HEK293T (cell line): ENCODE results near the gene KCNH1.

Experiments used
- CTCF ChIA-PET: fragments of 350-600 bp; formaldehyde crosslinking; extraction: SDS; loops from one replicate; lab custom pipeline; 2021; ENCODE audit warnings: antibody characterized with exemption, inconsistent platforms; lab: Yijun Ruan, JAX
- POLR2A ChIA-PET: fragments of 350-600 bp; formaldehyde crosslinking; extraction: SDS; loops from one replicate; lab custom pipeline; 2020; ENCODE audit warnings: antibody characterized with exemption, inconsistent platforms; lab: Yijun Ruan, JAX
- DNase-seq: peaks from one replicate; pipeline ENCODE4 v3.0.0; 2012; ENCODE audit warnings: mixed read lengths; ENCODE audit errors: extremely low spot score
- ARNT ChIP-seq: fragments of 450-650 bp; IDR thresholded peaks from 2 replicates; pipeline ENCODE4 v1.6.1; 2017; ENCODE audit warnings: mild to moderate bottlenecking
- BHLHE40 ChIP-seq: fragments of 450-650 bp; IDR thresholded peaks from 2 replicates; pipeline ENCODE4 v1.6.1; 2016; ENCODE audit warnings: mild to moderate bottlenecking, moderate library complexity, borderline replicate concordance
- CTBP1 ChIP-seq: fragments of 450-650 bp; IDR thresholded peaks from 2 replicates; pipeline ENCODE4 v1.6.1; 2016; ENCODE audit warnings: borderline replicate concordance
- ELF4 ChIP-seq: fragments of 450-650 bp; IDR thresholded peaks from 2 replicates; pipeline ENCODE4 v1.6.1; 2017; ENCODE audit warnings: antibody characterized with exemption
- FOXA1 ChIP-seq: fragments of 450-650 bp; IDR thresholded peaks from 2 replicates; pipeline ENCODE4 v1.6.1; 2016; ENCODE audit warnings: mild to moderate bottlenecking
- FOXK2 ChIP-seq: fragments of 450-650 bp; IDR thresholded peaks from 2 replicates; pipeline ENCODE4 v1.6.1; 2016; ENCODE audit warnings: mild to moderate bottlenecking
- FOXM1 ChIP-seq: fragments of 450-650 bp; IDR thresholded peaks from 2 replicates; pipeline ENCODE4 v1.6.1; 2017; ENCODE audit warnings: mild to moderate bottlenecking, borderline replicate concordance
- HDGF ChIP-seq: fragments of 450-650 bp; IDR thresholded peaks from 2 replicates; pipeline ENCODE4 v1.6.1; 2017; ENCODE audit warnings: antibody characterized with exemption, borderline replicate concordance
- L3MBTL2 ChIP-seq: fragments of 450-650 bp; conservative IDR thresholded peaks from 2 replicates; pipeline ENCODE4 v1.6.1; 2016; ENCODE audit warnings: mild to moderate bottlenecking
- LEF1 ChIP-seq: fragments of 450-650 bp; IDR thresholded peaks from 2 replicates; pipeline ENCODE4 v1.6.1; 2017; ENCODE audit warnings: mild to moderate bottlenecking, borderline replicate concordance
- NFRKB ChIP-seq: fragments of 450-650 bp; IDR thresholded peaks from 2 replicates; pipeline ENCODE4 v1.6.1; 2016; ENCODE audit warnings: mild to moderate bottlenecking, moderate library complexity
- SP1 ChIP-seq: fragments of 450-650 bp; IDR thresholded peaks from 2 replicates; pipeline ENCODE4 v1.6.1; 2017
- SUZ12 ChIP-seq: fragments of 450-650 bp; IDR thresholded peaks from 2 replicates; pipeline ENCODE4 v1.6.1; 2016; ENCODE audit warnings: mild to moderate bottlenecking
- TARDBP ChIP-seq: fragments of 450-650 bp; IDR thresholded peaks from 2 replicates; pipeline ENCODE4 v1.6.1; 2016
- ZNF384 ChIP-seq: fragments of 450-650 bp; IDR thresholded peaks from 2 replicates; pipeline ENCODE4 v1.6.1; 2016
- TF ChIP-seq, protein P1 (sequence below): fragments of 450-650 bp; IDR thresholded peaks from 2 replicates; pipeline ENCODE4 v1.6.1; 2016

Gene KCNH1

DNA sequence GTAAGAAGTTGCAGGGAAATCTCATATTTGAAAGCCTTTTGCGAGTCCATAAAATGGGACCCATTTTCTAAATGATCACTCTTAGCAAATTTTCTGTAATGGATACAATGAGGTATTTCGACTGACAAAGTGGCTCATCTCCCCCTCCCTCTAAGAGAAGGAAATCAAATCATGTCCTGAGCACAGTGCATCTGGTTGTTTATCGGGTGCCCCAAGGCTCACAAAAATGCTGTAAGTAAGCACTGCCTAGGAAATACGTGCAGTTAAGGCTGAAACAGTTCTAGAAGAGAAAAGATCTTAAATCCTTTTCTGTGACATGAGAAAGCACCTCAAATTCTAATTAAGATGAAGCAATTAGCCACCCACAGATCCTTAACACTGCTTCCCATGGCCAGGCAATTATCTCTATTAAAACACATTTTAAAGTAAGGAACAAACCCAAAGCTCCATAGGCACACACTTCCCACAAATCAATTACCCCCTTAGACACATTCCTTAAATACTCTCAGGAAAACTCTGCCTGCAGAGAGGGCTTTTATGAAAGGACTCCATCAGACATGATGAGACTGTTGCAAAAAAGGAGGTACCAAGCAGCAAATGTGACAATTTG is 216.3 kb downstream of the KCNH1 start:
- ChIA-PET POLR2A (no interaction called here), CTCF (no interaction called here)

DNA sequence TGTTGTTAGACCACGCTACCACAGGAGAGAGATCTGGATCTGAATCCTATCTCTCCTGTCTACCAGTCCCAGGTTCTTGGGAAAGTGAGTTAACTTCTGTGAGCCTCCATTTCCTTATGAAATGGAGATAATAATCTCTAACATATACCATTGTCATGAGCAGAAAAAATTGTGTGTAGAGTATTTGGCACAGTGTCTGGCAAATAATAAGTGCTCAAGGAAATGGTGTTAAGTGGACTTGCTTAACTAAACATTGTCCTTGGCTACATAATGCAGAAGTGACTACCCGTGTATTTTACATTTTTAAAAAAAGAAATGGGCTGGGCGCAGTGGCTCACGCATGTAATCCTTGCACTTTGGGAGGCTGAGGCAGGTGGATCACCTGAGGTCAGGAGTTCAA is 217.4 kb downstream of the KCNH1 start:
- DNase-seq = no peak
- no peak for TF ChIP-seq SP1
- TF ChIP-seq TARDBP = no peak
- TF ChIP-seq L3MBTL2 = no peak
- no peak for TF ChIP-seq BHLHE40
- TF ChIP-seq FOXK2 = no peak
- no peak for TF ChIP-seq FOXA1
- TF ChIP-seq HDGF = no peak
- no peak for TF ChIP-seq NFRKB
- TF ChIP-seq LEF1 = no peak
- TF ChIP-seq SUZ12 = no peak
- TF ChIP-seq ARNT = no peak
- no peak for TF ChIP-seq FOXM1
- TF ChIP-seq CTBP1 = no peak
- TF ChIP-seq ELF4 = no peak
- TF ChIP-seq ZNF384 = no peak
- TF ChIP-seq, protein P1, sequence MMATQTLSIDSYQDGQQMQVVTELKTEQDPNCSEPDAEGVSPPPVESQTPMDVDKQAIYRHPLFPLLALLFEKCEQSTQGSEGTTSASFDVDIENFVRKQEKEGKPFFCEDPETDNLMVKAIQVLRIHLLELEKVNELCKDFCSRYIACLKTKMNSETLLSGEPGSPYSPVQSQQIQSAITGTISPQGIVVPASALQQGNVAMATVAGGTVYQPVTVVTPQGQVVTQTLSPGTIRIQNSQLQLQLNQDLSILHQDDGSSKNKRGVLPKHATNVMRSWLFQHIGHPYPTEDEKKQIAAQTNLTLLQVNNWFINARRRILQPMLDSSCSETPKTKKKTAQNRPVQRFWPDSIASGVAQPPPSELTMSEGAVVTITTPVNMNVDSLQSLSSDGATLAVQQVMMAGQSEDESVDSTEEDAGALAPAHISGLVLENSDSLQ = no peak
- CTCF ChIA-PET = no interaction called here
- POLR2A ChIA-PET = no interaction called here

More for the DNA sequence above, 216.3 kb downstream of the KCNH1 start:
- TF ChIP-seq, protein P1 = no peak
- TF ChIP-seq L3MBTL2 = no peak
- no peak for TF ChIP-seq BHLHE40
- TF ChIP-seq SUZ12 = no peak
- TF ChIP-seq LEF1 = no peak
- TF ChIP-seq NFRKB = no peak
- TF ChIP-seq ARNT = no peak
- no peak for TF ChIP-seq FOXA1
- no peak for TF ChIP-seq HDGF
- no peak for TF ChIP-seq TARDBP
- TF ChIP-seq ZNF384 = no peak
- TF ChIP-seq FOXM1 = no peak
- TF ChIP-seq CTBP1 = no peak
- no peak for DNase-seq

DNA sequence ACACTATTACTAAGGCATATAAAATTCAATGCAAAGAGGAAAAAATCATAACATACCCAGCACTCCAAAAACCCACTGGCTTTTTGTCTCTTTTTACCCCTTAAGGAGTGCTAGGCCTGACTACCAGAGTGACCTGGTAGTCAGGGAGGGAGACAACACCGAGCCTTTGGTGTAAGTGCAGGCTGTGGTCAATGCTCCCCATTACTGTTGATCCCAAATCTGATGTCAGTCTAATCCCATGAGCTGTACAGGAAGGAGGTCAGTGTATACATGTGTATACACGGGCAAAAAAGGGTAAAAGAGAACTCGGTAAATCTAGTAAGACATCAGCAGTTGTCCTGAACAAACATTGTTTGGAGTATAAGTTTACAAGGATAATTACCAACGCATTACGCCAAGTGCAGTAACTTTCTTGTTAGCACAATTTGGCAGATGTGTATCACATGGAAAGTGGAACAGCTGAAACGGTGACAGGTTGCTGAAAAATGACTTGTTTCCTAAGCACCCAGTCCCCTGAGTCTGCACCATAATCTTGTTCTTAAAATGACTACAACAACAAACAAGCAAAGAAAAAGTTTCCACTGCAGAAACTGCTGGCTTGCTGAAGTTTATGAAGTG is 217.9 kb downstream of the KCNH1 start:
- ChIA-PET POLR2A (no interaction called here), CTCF (no interaction called here)

DNA sequence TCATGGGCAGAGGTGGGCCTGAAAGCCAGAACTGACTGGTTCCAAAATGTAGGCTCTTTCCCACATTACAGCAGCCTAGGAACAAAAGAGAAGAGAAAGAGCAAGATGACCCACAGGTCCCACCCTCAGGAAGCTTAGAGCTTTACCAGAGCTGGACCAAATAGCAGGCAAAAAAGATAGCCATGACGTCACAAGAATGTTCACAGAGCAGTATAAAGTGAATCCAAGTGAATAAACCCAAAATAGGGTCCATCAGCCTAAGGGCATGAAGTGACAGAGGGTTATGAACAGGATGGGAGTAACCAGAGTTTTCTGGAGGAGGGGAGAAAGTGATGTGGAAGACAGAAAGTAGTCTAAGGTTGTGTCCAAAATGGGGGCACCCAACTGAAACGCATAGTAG is 221.2 kb downstream of the KCNH1 start:
- POLR2A ChIA-PET = no interaction called here
- CTCF ChIA-PET = no interaction called here
- no peak for TF ChIP-seq ELF4
- no peak for TF ChIP-seq HDGF
- no peak for TF ChIP-seq L3MBTL2
- TF ChIP-seq, protein P1 = no peak
- no peak for TF ChIP-seq SUZ12
- TF ChIP-seq FOXM1 = no peak
- TF ChIP-seq FOXA1 = no peak
- no peak for TF ChIP-seq LEF1
- TF ChIP-seq NFRKB = no peak
- TF ChIP-seq ARNT = no peak
- no peak for TF ChIP-seq TARDBP
- DNase-seq = no peak

More for the DNA sequence above, 217.9 kb downstream of the KCNH1 start:
- DNase-seq = no peak
- TF ChIP-seq, protein P1 = no peak

DNA sequence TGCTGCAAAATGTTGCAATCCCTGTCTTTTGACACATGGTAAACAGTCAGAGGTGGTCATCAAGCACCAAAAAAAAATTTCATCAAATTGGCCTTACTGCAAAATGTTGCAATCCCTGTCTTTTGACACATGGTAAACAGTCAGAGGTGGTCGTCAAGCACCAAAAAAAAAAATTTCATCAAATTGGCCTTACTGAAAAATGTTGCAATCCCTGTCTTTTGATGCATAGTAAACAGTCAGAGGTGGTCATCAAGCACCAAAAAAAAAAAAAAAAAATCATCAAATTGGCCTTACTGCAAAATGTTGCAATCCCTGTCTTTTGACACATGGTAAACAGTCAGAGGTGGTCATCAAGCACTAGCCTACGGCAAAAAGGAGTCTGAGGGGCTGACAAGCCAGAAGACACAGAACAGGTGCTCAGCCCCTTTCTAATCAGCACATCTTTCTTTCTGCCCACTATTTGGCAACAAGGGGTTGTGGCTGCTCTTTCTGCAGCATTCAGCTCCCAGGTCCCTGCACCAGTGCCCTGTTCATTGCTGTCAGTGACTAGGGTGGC is 223.8 kb downstream of the KCNH1 start:
- ChIA-PET POLR2A (no interaction called here), CTCF (no interaction called here)
- no peak for DNase-seq
- TF ChIP-seq, protein P1 = no peak
- TF ChIP-seq FOXM1 (no peak), CTBP1 (no peak), FOXA1 (no peak), TARDBP (no peak), SP1 (no peak), ELF4 (no peak), LEF1 (no peak), FOXK2 (no peak), BHLHE40 (no peak), L3MBTL2 (no peak), SUZ12 (no peak), ZNF384 (no peak), ARNT (no peak), HDGF (no peak), NFRKB (no peak)
